Measurements from ENCODE around the gene TTC22.

GRCh38 chr1:54754486-54755285 lies 46.4 kb downstream of the TTC22 start:
- no peak for TF ChIP-seq CTCF (conservative IDR thresholded peaks at IDR 0.05; ENCODE audit: low read length)
- TF ChIP-seq EZH2phosphoT487 (IDR thresholded peaks at IDR 0.05; ENCODE audit: borderline replicate concordance), result no peak
